Measurements from ENCODE around the gene ENDOV. TPM values are rescaled to one million over a fixed set of nuclear protein-coding genes. Genes with fewer than 3 reads are reported as not detected.

ENDOV gene
- total RNA-seq, 1 donor from 2014 or later: 9.7 TPM

DNA sequence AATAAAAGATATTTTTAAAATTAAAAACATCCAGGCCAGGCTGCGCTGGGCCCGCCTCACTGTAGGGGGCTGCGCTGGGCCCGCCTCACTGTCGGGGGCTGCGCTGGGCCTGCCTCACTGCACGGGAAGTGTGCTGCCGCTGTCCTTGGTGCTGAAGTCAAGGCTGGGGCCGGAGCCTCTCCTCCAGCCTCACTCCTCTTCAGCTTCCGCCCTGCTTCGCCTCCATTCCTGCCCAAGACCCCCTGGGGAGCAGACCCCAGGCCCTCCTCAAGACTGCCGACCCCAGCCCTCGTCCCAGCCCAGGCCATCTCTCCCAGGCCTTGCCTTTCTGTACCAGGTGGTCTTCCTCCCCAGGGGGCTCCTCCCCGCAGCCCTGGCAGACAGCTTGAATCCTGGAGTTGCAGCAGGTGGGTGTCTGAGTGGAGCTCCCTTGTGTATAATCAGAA, 26.2 kb downstream of the ENDOV start:
- no peak overlapping the region for H3K4me3 Mint-ChIP-seq
- H3K4me1 Mint-ChIP-seq: peaks cover 11% of the 10 kb centered on the region
- H3K27ac ChIP-seq: no peak overlapping the region
- peak; percentile 92 for DNase-seq (ENCODE audit: low spot score)
- no peak overlapping the region for H2AFZ ChIP-seq (replicated peaks)
- peaks cover 6% of the 10 kb centered on the region for H3F3A ChIP-seq (ENCODE audit: low read depth)
- H3K27ac Mint-ChIP-seq: no peak overlapping the region
- H3K27me3 Mint-ChIP-seq (ENCODE audit: insufficient read depth, low read depth): peaks cover 15% of the 10 kb centered on the region
- no peaks in the 10 kb centered on the region for H3K9me3 ChIP-seq (ENCODE audit: low read depth)
- H3K9ac ChIP-seq: no peak overlapping the region
- H3K4me3 ChIP-seq: no peak overlapping the region
- H3K27me3 ChIP-seq: peaks cover 31% of the 10 kb centered on the region
- H3K36me3 ChIP-seq: no peaks in the 10 kb centered on the region
- H3K9me3 Mint-ChIP-seq: no peaks in the 10 kb centered on the region
- no peak overlapping the region for H3K4me2 ChIP-seq
- H3K4me1 ChIP-seq: no peaks in the 10 kb centered on the region
- no peaks in the 10 kb centered on the region for H3K79me2 ChIP-seq (ENCODE audit: low read depth)
- no peaks in the 10 kb centered on the region for H3K36me3 Mint-ChIP-seq
- peaks cover 29% of the 10 kb centered on the region for H4K20me1 ChIP-seq (ENCODE audit: low read depth)
- TF ChIP-seq, protein P1, sequence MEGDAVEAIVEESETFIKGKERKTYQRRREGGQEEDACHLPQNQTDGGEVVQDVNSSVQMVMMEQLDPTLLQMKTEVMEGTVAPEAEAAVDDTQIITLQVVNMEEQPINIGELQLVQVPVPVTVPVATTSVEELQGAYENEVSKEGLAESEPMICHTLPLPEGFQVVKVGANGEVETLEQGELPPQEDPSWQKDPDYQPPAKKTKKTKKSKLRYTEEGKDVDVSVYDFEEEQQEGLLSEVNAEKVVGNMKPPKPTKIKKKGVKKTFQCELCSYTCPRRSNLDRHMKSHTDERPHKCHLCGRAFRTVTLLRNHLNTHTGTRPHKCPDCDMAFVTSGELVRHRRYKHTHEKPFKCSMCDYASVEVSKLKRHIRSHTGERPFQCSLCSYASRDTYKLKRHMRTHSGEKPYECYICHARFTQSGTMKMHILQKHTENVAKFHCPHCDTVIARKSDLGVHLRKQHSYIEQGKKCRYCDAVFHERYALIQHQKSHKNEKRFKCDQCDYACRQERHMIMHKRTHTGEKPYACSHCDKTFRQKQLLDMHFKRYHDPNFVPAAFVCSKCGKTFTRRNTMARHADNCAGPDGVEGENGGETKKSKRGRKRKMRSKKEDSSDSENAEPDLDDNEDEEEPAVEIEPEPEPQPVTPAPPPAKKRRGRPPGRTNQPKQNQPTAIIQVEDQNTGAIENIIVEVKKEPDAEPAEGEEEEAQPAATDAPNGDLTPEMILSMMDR (IDR thresholded peaks at IDR 0.05): no peak
- peak; percentile 46 for TF ChIP-seq EZH2 (IDR thresholded peaks at IDR 0.05)

DNA sequence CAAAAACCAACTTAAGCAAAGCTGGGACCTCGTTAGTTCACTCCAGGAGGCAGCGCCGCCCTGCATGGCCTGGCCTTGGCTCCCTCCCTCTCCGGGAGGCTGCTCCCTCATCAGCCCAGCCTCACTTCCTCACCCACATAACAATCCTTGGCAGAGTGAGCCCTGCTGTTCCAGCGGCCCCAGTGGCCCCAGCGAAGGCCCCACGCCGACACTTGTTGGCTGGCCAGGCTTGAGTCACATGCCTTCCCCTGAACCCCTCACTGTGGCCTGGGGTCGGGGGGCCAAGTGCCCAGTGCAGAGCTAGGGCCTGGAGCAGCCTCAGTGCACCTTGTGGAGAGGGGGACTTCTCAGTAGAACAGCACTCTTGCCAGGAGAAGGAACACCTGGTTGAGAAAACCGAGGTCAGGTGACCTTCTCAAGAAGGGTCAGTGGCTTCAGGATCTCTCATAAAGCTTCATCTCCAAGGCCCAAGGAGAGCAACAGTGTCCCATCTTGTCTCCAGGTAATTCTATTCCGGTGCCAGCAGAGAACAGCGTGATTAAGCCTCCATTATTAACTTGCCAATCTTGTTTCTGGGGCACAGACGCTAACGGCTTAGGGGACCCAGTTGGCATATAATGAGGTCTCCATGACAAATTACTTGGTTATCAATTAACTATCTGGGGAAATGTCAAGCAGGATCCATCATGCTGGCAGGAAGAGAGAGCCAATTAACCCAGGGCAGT, 26.8 kb downstream of the ENDOV start:
- Histone ChIP-seq H3K9ac (no peak overlapping the region), H2AFZ (replicated peaks) (no peak overlapping the region), H3K9me3 (ENCODE audit: low read depth) (no peaks in the 10 kb centered on the region), H3K79me2 (ENCODE audit: low read depth) (no peaks in the 10 kb centered on the region), H3K36me3 (no peaks in the 10 kb centered on the region), H3K4me1 (no peaks in the 10 kb centered on the region), H3K27me3 (peaks cover 26% of the 10 kb centered on the region), H4K20me1 (ENCODE audit: low read depth) (peaks cover 29% of the 10 kb centered on the region), H3K4me2 (no peak overlapping the region), H3K27ac (no peak overlapping the region), H3K4me3 (no peak overlapping the region), H3F3A (ENCODE audit: low read depth) (peaks cover 6% of the 10 kb centered on the region)
- Mint-ChIP-seq H3K9me3 (no peaks in the 10 kb centered on the region), H3K27me3 (ENCODE audit: insufficient read depth, low read depth) (peaks cover 15% of the 10 kb centered on the region), H3K4me1 (peaks cover 11% of the 10 kb centered on the region), H3K4me3 (peak overlapping the region; percentile 47), H3K36me3 (no peaks in the 10 kb centered on the region), H3K27ac (no peak overlapping the region)
- no peak for DNase-seq (ENCODE audit: low spot score)
- no peak for TF ChIP-seq EZH2 (IDR thresholded peaks at IDR 0.05)
- TF ChIP-seq EZH2phosphoT487 (IDR thresholded peaks at IDR 0.05): no peak

DNA sequence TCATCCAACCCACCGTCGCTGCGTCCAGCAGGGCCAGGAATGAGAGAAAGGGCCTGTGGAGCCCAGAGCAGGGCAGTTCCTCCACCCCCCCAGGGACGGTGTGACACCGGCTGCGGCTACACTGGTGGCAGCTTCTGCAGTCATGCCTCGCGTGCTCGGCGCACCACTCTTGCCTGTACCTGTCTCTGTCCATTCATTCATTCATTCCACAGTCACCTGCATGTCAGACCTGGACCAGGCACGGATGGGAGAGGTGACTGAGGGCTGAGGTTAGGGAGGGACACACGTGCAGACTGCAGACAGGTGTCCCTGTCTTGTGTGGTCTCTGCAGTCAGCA, 27.3 kb downstream of the ENDOV start:
- H4K20me1 ChIP-seq (ENCODE audit: low read depth): peaks cover 29% of the 10 kb centered on the region
- no peak overlapping the region for H3K9ac ChIP-seq
- no peaks in the 10 kb centered on the region for H3K9me3 Mint-ChIP-seq
- H3K27me3 Mint-ChIP-seq (ENCODE audit: insufficient read depth, low read depth): peaks cover 15% of the 10 kb centered on the region
- H3K4me2 ChIP-seq: no peak overlapping the region
- no peak overlapping the region for H3K27ac Mint-ChIP-seq
- no peaks in the 10 kb centered on the region for H3K9me3 ChIP-seq (ENCODE audit: low read depth)
- H3K27ac ChIP-seq: no peak overlapping the region
- no peak overlapping the region for H3K4me3 ChIP-seq
- no peaks in the 10 kb centered on the region for H3K79me2 ChIP-seq (ENCODE audit: low read depth)
- H2AFZ ChIP-seq (replicated peaks): no peak overlapping the region
- TF ChIP-seq EZH2 (IDR thresholded peaks at IDR 0.05) (no peak), EZH2phosphoT487 (IDR thresholded peaks at IDR 0.05) (no peak)
- TF ChIP-seq, protein P1 (IDR thresholded peaks at IDR 0.05): no peak
- no peaks in the 10 kb centered on the region for H3K36me3 ChIP-seq
- DNase-seq (ENCODE audit: low spot score): no peak
- peaks cover 6% of the 10 kb centered on the region for H3F3A ChIP-seq (ENCODE audit: low read depth)
- no peaks in the 10 kb centered on the region for H3K36me3 Mint-ChIP-seq
- H3K4me1 ChIP-seq: no peaks in the 10 kb centered on the region
- peaks cover 11% of the 10 kb centered on the region for H3K4me1 Mint-ChIP-seq
- H3K27me3 ChIP-seq: peaks cover 24% of the 10 kb centered on the region
- H3K4me3 Mint-ChIP-seq: peak overlapping the region; percentile 47

DNA sequence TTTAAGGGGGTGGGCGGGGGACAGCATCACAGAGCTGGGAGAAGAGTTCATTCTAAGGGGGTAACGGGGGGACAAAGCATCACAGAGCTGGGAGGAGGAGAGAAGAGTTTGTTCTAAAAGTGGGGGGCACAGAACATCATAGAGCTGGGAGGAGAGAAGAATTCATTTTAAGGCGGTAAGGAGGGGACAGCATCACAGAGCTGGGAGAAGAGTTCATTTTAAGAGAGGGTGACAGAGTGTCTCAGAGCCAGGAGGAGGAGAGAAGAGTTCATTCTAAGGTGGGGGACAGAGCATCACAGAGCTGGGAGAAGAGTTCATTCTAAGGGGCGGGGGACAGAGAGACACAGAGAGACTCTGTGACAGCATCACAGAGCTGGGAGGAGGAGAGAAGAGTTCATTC, 27.8 kb downstream of the ENDOV start:
- no peak overlapping the region for H3K27ac Mint-ChIP-seq
- Histone ChIP-seq H3F3A (ENCODE audit: low read depth) (peaks cover 6% of the 10 kb centered on the region), H3K4me2 (no peak overlapping the region), H3K36me3 (no peaks in the 10 kb centered on the region), H3K9ac (no peak overlapping the region), H3K27ac (no peak overlapping the region), H3K27me3 (peaks cover 24% of the 10 kb centered on the region), H3K4me1 (no peaks in the 10 kb centered on the region), H3K4me3 (no peak overlapping the region), H4K20me1 (ENCODE audit: low read depth) (peaks cover 29% of the 10 kb centered on the region), H3K9me3 (ENCODE audit: low read depth) (no peaks in the 10 kb centered on the region), H3K79me2 (ENCODE audit: low read depth) (no peaks in the 10 kb centered on the region), H2AFZ (replicated peaks) (no peak overlapping the region)
- no peaks in the 10 kb centered on the region for H3K9me3 Mint-ChIP-seq
- H3K27me3 Mint-ChIP-seq (ENCODE audit: insufficient read depth, low read depth): peaks cover 15% of the 10 kb centered on the region
- TF ChIP-seq, protein P1 (IDR thresholded peaks at IDR 0.05): no peak
- no peak for TF ChIP-seq EZH2 (IDR thresholded peaks at IDR 0.05)
- TF ChIP-seq EZH2phosphoT487 (IDR thresholded peaks at IDR 0.05): no peak
- peak overlapping the region; percentile 43 for H3K4me3 Mint-ChIP-seq
- H3K4me1 Mint-ChIP-seq: peaks cover 11% of the 10 kb centered on the region
- DNase-seq (ENCODE audit: low spot score): no peak
- H3K36me3 Mint-ChIP-seq: no peaks in the 10 kb centered on the region
